Activated CD4-positive, CD25-positive, alpha-beta regulatory T cell treated with anti-CD3 and anti-CD28 coated beads, Interleukin-2, amount 50 U/mL, for 24 hours (primary cell): Measurements from ENCODE around the gene C19orf44.
"Not testable (repeated sequence)": the region's sequence is repeated elsewhere in the genome, so short reads cannot be mapped to it uniquely, and the experiment has no call there.

Experiments used
- ATAC-seq, 2 donors: fragments of 150-1000 bp; cut with Tn5 transposase; one replicate each; pipeline ENCODE4 v1.10.0; 2021; ENCODE audit warnings: mild to moderate bottlenecking in 1 of 2, moderate library complexity in 1 of 2

Gene C19orf44

DNA sequence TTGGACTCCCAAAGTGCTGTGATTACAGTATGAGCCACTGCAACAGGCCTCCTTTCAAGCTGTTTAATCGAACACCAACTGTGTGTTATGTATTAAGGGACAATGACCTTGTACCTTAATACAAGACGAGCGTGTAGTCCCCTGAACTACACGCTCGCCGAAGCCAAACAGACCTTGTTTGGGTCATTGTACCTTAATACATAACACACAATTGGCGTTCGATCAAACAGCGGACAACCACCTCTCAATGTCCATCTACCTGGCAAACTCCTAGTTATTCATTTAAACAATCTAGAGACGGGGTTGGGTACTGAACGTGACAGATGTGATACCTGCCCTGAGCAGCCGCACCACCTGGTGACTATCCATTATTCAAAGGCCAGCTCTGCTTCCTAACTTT is 44.8 kb downstream of the C19orf44 start:
- no peak for ATAC-seq

- peak in 1 of 2 donors; percentile 4 for ATAC-seq
These were observed 45.4 kb downstream of the C19orf44 start for GRCh38 chr19:16541526-16542044.

- ATAC-seq: peak; percentile 83 to 84
These were observed 46.1 kb downstream of the C19orf44 start, which contains the start of gene CHERP for GRCh38 chr19:16542045-16542909. CHERP (minus strand) TSS chr19:16542437; CDS start chr19:16542378, 59 bp downstream.

DNA sequence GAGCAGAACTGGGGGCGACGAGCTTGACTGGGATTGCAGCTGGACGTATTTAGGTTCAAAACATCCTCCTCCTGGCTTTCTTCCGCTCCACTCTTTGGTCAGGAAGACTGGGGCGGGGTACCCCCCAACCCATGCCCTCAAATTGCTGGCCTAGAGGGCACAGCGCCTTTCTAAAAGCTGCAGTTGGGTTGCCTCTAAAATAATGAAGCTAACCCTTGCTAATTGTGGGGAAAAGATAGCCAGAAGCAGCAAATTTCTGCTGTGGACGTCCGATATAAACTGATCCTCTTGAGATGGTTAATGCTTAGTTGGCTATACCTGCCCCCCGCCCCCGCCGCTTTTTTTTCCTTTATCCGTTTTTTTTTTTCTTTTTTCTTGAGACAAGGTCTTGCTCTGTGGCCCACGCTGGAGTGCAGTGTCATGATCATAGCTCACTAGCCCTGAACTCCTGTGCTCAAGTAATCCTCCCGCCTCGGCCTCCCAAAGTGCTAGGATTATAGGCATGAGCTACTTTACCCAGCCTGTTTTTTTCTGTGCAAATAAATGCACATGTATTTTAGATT is 46.8 kb downstream of the C19orf44 start:
- no peak for ATAC-seq

DNA sequence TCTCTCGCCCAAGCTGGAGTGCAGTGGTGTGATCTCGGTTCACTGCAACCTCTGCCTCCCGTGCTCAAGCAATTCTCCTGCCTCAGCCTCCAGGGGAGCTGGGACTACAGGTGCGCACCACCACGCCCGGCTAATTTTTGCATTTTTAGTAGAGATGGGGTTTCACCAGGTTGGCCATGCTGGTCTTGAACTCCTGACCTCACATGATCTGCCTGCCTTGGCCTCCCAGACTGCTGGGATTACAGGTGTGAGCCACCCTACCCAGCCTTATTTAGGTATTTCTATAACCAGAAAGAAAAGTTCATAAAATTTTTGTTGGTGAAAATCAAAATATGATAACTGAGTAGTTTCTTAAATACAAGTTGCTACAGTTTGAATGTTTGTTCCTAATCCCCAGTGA is 47.5 kb downstream of the C19orf44 start:
- not testable (repeated sequence) for ATAC-seq

DNA sequence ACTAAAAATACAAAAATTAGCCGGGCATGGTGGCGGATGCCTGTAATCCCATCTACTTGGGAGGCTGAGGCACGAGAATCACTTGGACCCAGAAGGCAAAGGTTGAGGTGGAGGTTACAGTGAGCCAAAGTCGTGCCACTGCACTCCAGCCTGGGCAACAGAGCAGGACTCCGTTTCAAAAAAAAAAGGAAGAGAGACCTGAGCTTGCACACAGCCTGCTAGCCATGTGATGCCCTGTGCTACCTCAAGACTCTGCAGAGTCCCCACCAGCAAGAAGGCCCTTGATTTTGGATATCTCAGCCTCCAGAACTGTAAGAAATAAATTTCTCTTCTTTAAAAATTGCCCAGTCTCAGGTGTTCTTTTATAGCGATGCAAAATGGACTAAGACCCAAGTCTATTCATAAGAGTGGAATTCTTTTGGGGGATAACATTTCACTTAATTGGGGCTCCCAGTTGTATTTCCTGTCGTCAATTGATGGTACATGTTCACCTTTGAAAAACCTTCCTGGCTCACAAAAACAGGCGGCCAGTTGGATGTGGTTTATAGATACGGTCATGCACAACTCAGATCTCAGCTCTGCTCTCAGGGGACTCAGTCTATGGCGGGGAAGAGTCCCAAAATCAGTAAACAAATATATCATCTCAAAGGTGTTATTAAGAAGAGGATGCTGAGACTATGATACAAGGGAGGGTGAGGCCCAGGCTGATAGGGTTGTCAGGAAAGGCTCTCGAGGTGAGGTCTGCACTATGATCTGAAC is 48.5 kb downstream of the C19orf44 start:
- no peak for ATAC-seq

DNA sequence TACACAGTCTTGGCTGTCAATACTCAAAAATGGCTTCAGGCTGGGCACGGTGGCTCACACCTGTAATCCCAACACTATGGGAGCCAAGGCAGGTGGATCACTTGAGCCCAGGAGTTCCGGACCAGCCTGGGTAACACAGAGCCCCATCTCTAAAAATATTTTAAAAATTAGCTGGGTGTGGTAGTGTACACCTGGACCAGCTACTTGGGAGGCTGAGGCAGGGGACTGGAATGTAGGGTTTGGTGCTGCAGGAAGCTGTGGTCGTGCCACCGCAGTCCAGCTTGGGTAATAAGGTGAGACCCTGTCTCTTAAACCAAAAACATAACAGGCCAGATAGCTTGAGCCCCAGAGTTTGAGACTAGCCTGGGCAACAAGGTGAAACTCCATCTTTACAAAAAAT is 52.8 kb downstream of the C19orf44 start:
- ATAC-seq: no peak

DNA sequence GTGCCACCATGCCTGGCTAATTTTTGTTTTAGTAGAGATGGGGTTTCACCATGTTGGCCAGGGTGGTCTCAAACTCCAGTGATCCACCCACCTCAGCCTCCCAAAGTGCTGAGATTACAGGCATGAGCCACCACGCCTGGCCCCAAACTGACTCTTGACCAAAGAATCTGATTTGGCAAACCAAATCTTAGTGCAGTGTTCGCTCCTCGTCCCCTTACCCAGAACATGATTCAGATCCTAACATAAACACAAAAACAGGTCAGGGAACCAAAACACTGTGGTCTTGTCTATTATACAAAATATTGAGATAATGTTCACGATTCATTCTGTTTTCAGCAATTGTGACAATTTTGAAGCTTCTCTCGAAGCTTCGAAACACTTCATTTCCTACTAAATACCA is 55.7 kb downstream of the C19orf44 start:
- not testable (repeated sequence) for ATAC-seq

- ATAC-seq: no peak
These were observed 58.6 kb downstream of the C19orf44 start for GRCh38 chr19:16554776-16555175.

GRCh38 chr19:16559780-16560276 is 63.6 kb downstream of the C19orf44 start:
- no peak for ATAC-seq

DNA sequence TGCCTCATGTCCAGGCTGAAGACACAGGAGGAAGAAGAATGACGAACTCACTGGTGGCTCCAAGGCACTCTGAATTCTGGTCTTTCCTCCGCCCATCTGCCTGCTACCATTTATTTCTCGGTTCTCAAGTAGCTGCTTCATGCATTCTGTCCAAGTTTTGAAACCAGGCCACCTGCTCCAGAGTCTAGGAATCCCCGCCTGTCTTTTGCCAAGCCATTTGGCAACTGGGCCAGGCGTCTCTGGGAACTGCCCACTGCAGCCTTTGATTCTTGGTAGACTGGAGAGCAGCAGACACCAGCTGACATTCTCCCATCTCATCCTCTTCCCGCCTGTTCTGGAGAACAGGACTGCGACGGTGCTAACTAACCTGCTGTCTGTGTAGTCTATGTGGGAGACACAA is 65.2 kb downstream of the C19orf44 start:
- no peak for ATAC-seq

DNA sequence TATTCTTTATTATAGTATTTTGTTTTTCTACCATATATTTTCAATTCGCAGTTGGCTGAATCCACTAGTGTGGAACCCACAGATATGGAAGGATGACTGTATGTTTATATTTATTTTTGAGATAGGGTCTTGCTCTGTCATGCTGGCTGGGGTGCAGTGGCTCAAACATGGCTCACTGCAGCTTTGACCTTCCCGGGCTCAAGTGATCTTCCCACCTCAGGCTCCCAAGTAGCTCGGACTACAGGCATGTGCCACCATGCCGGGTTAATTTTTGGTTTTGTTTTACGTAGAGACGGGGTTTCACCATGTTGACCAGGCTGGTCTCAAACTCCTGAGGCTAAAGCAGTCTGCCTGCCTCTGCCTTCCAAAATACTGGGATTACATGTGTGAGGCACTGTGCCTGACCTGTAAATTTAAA is 66.4 kb downstream of the C19orf44 start:
- no peak for ATAC-seq

DNA sequence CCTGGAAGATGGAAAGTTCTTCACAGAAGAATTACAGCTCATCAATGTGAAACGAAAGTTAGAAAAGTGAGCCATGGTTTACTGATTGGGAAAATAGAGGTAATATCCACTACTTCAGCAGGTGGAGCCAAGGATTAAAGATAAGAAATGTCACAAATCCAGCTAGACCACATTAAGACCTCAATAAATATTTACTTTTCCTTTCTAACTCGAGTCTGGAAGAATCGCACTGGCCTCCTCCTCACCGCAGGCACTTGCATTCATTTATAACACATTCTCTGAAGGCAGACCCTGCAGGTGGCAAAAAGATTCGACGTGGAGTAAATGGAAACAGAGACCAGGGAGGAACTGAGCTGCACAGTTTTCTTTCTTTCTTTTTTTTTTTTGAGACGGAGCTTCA is 68.6 kb downstream of the C19orf44 start:
- ATAC-seq: no peak

DNA sequence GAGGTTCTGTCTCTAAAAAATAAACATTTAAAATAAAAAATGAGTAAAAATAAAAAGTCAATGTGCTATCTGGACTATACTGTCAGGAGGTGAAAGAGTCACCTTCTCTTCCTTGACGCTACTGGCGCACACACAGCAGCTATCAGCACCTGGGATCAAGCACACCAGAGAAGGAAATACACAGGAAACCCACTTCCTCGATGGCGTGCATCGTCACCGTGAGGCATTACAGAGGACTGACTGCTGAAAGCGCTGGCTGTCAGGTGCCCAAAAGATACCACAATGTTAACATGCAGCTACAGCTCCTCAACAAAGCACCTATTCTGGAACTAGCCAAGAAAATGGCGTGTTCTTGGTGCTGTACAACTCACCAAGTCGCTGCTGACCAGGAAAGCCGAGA is 70.0 kb downstream of the C19orf44 start:
- ATAC-seq: peak; percentile 97

DNA sequence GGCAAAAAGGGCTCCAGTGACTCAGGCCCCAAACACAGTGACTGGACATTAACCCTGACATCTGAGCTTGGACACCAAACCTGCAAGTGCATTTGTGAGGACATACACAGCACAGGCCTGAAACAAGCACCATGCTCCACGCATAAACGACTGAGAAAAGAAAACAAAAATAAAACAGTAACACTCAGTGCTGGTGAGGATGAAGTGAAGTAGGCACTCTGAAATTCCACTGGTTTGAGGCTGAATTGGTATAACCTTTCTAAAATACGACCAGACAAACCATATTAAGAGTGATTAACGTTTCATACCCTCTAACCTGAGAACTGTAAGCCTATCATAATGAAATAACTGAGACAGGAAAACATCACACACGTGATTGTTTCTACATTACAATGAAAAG is 70.5 kb downstream of the C19orf44 start:
- no peak for ATAC-seq

- no peak for ATAC-seq
These were observed 73.6 kb downstream of the C19orf44 start for GRCh38 chr19:16569609-16570320.
